Measurements from ENCODE around the gene TRIM46.
"Not testable (repeated sequence)": the region's sequence is repeated elsewhere in the genome, so short reads cannot be mapped to it uniquely, and the experiment has no call there.

The TRIM46 gene

GRCh38 chr1:155155996-155156643, 17.5 kb upstream of the TRIM46 start:
- not testable (repeated sequence) for DNase-seq; H3K36me3 Mint-ChIP-seq (ENCODE audit: insufficient read depth); H3K4me3 Mint-ChIP-seq; H3K9me3 Mint-ChIP-seq; ATAC-seq (replicated peaks); H3K4me1 Mint-ChIP-seq (ENCODE audit: low read depth in 2 of 2); H3K27ac Mint-ChIP-seq
- H3K27me3 Mint-ChIP-seq, result peaks cover 12 to 14% of the 10 kb centered on the region in 2 donors

- no peak overlapping the region for H3K27ac Mint-ChIP-seq
- no peaks in the 10 kb centered on the region for H3K4me1 Mint-ChIP-seq (ENCODE audit: low read depth in 2 of 2)
- DNase-seq (no peak), ATAC-seq (replicated peaks) (no peak)
- H3K27me3 Mint-ChIP-seq, result peaks cover 0 to under 1% of the 10 kb centered on the region in 2 donors
- H3K4me3 Mint-ChIP-seq, result no peak overlapping the region
- H3K9me3 Mint-ChIP-seq, result no peaks in the 10 kb centered on the region
- no peaks in the 10 kb centered on the region for H3K36me3 Mint-ChIP-seq (ENCODE audit: insufficient read depth)
Measured at GRCh38 chr1:155158991-155159390, 14.7 kb upstream of the TRIM46 start.

DNA sequence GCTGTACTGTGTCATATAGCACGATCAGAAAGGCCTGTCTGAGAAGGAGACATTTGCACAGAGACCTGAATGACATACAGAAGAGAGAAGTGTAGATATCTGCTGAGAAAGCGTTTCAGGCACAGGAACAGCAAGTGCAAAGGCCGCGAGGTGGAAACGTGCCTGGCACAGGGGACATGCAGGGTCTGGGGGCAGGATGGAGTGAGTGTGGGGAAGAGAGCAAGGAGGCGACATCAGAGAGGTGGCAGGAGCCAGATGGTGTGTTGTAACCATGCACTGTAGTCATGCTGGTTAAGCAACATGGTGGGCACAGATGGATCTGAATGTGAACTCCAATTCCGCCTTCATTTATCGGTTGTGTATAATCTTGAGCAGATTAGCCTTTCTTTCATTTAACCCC, 13.5 kb upstream of the TRIM46 start:
- no peak overlapping the region for H3K27ac Mint-ChIP-seq
- no peaks in the 10 kb centered on the region for H3K4me1 Mint-ChIP-seq (ENCODE audit: low read depth in 2 of 2)
- no peaks in the 10 kb centered on the region for H3K27me3 Mint-ChIP-seq
- no peak overlapping the region for H3K4me3 Mint-ChIP-seq
- ATAC-seq (replicated peaks), result no peak
- DNase-seq, result no peak
- H3K36me3 Mint-ChIP-seq (ENCODE audit: insufficient read depth), result peaks cover 4% of the 10 kb centered on the region
- no peaks in the 10 kb centered on the region for H3K9me3 Mint-ChIP-seq

GRCh38 chr1:155162631-155163030, 11.0 kb upstream of the TRIM46 start:
- H3K4me3 Mint-ChIP-seq; H3K4me1 Mint-ChIP-seq (ENCODE audit: low read depth in 2 of 2); H3K9me3 Mint-ChIP-seq: not testable (repeated sequence)

GRCh38 chr1:155163785-155164184, 9.9 kb upstream of the TRIM46 start:
- H3K27me3 Mint-ChIP-seq; H3K27ac Mint-ChIP-seq; H3K36me3 Mint-ChIP-seq (ENCODE audit: insufficient read depth); H3K4me3 Mint-ChIP-seq; DNase-seq; ATAC-seq (replicated peaks); H3K9me3 Mint-ChIP-seq: not testable (repeated sequence)
- H3K4me1 Mint-ChIP-seq (ENCODE audit: low read depth in 2 of 2), result peaks cover 6 to 13% of the 10 kb centered on the region in 2 donors

More at GRCh38 chr1:155162631-155163030, 11.0 kb upstream of the TRIM46 start:
- H3K27me3 Mint-ChIP-seq; H3K36me3 Mint-ChIP-seq (ENCODE audit: insufficient read depth); DNase-seq; ATAC-seq (replicated peaks); H3K27ac Mint-ChIP-seq: not testable (repeated sequence)

DNA sequence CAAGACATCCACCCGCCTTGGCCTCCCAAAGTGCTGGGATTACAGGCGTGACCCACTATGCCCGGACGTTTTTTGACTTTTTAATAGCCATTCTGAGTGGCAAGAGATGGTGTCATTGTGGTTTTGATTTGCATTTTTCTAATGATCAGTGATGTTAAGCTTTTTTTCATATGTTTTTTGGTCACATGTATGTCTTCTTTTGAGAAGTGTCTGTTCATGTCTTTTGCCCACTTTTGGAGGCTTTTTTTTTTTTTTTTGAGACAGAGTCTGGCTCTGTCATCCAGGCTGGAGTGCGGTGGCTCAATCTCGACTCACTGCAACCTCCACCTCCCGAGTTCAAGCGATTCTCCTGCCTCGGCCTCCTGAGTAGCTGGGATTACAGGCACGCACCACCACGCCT, 9.0 kb upstream of the TRIM46 start:
- not testable (repeated sequence) for H3K9me3 Mint-ChIP-seq; H3K27ac Mint-ChIP-seq; ATAC-seq (replicated peaks); DNase-seq; H3K4me3 Mint-ChIP-seq; H3K27me3 Mint-ChIP-seq
- H3K4me1 Mint-ChIP-seq (ENCODE audit: low read depth in 2 of 2), result peaks cover 6 to 14% of the 10 kb centered on the region in 2 donors
- peaks cover 11% of the 10 kb centered on the region for H3K36me3 Mint-ChIP-seq (ENCODE audit: insufficient read depth)

DNA sequence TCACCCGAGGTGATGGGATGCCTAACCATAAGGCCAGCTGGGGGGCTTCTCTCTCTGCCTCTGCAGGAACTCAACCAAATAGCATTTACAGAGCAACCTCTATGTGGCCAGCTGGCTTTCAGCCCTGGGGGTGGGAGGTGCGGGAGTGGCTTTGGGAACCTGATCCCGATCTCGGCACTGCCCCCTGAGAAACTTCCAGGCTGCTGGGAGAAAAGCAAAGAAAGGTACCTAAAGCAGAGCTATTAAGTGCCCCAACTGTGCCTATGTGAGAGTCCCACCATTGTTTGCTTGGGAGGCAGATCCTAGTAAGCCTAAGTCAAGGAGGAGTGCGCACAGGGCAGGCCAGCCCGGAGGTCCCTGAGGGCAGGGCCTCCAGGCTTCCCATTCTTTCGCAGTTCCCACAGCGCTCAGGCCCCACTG, 7.6 kb upstream of the TRIM46 start:
- DNase-seq (no peak), ATAC-seq (replicated peaks) (no peak)
- no peaks in the 10 kb centered on the region for H3K9me3 Mint-ChIP-seq
- peaks cover 20% of the 10 kb centered on the region for H3K36me3 Mint-ChIP-seq (ENCODE audit: insufficient read depth)
- no peaks in the 10 kb centered on the region for H3K27me3 Mint-ChIP-seq
- peaks cover 9 to 14% of the 10 kb centered on the region in 2 donors for H3K4me1 Mint-ChIP-seq (ENCODE audit: low read depth in 2 of 2)
- no peak overlapping the region for H3K27ac Mint-ChIP-seq
- no peak overlapping the region for H3K4me3 Mint-ChIP-seq

- no peak overlapping the region for H3K27ac Mint-ChIP-seq
- H3K4me1 Mint-ChIP-seq (ENCODE audit: low read depth in 2 of 2), result peaks cover 9 to 14% of the 10 kb centered on the region in 2 donors
- ATAC-seq (replicated peaks) (no peak), DNase-seq (no peak)
- H3K27me3 Mint-ChIP-seq, result no peaks in the 10 kb centered on the region
- H3K4me3 Mint-ChIP-seq, result no peak overlapping the region
- no peaks in the 10 kb centered on the region for H3K9me3 Mint-ChIP-seq
- peaks cover 20% of the 10 kb centered on the region for H3K36me3 Mint-ChIP-seq (ENCODE audit: insufficient read depth)
Measured at GRCh38 chr1:155166471-155167165, 7.0 kb upstream of the TRIM46 start.

GRCh38 chr1:155167166-155168104, 6.2 kb upstream of the TRIM46 start:
- Mint-ChIP-seq H3K27me3 (no peaks in the 10 kb centered on the region), H3K27ac (no peak overlapping the region), H3K36me3 (ENCODE audit: insufficient read depth) (peaks cover 28% of the 10 kb centered on the region), H3K4me3 (peak overlapping the region; percentile 44 to 72), H3K4me1 (ENCODE audit: low read depth in 2 of 2) (peaks cover 15 to 19% of the 10 kb centered on the region in 2 donors), H3K9me3 (no peaks in the 10 kb centered on the region)
- peak; percentile 83 for ATAC-seq (replicated peaks)
- DNase-seq, result peak; percentile 80 to 85 (median 81)

GRCh38 chr1:155168105-155168445, 5.6 kb upstream of the TRIM46 start:
- not testable (repeated sequence) for ATAC-seq (replicated peaks); H3K9me3 Mint-ChIP-seq; DNase-seq; H3K27me3 Mint-ChIP-seq; H3K27ac Mint-ChIP-seq
- peak overlapping the region in 1 of 2 donors; percentile 72 for H3K4me3 Mint-ChIP-seq
- peaks cover 34% of the 10 kb centered on the region for H3K36me3 Mint-ChIP-seq (ENCODE audit: insufficient read depth)
- peaks cover 19 to 23% of the 10 kb centered on the region in 2 donors for H3K4me1 Mint-ChIP-seq (ENCODE audit: low read depth in 2 of 2)

DNA sequence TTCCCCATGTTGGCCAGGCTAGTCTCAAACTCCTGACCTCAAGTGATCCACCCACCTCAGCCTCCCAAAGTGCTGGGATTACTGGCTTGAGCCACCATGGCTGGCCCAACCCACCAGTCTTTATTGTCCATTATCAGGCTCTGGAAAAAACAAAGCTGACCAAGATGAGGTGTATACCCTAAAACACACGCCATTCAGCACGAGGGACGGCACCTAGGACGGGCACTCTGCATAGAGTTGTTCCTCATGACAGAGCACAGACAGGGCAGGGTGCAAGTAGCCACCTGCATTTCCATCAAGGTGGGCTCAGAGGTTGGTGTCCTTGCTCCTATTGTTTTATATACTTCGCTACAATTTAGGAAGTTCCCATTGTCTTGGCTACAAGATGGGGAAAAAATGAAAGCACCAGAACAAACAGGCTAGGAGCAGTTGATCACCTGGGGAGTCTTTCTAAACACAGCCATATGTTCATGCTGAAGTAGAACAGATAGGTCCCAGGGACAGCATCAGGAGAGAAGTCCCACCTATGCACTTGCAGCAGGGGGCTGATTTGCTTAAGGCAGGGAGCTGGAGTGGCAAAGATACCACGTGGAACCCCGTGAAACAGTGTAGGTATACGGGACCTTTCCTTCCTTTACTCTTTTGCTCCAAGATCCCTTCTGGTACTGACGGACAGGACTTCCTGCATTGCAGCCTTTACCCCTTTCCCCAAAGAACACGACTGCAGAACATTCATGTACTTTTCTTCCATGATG, 5.0 kb upstream of the TRIM46 start:
- Mint-ChIP-seq H3K27ac (no peak overlapping the region), H3K9me3 (no peaks in the 10 kb centered on the region), H3K36me3 (ENCODE audit: insufficient read depth) (peaks cover 37% of the 10 kb centered on the region), H3K27me3 (no peaks in the 10 kb centered on the region), H3K4me1 (ENCODE audit: low read depth in 2 of 2) (peaks cover 24 to 28% of the 10 kb centered on the region in 2 donors), H3K4me3 (no peak overlapping the region)
- DNase-seq, result no peak
- no peak for ATAC-seq (replicated peaks)

GRCh38 chr1:155169541-155169940, 4.1 kb upstream of the TRIM46 start:
- H3K4me1 Mint-ChIP-seq (ENCODE audit: low read depth in 2 of 2), result peaks cover 30 to 34% of the 10 kb centered on the region in 2 donors
- no peak overlapping the region for H3K27ac Mint-ChIP-seq
- H3K4me3 Mint-ChIP-seq, result no peak overlapping the region
- H3K9me3 Mint-ChIP-seq, result no peaks in the 10 kb centered on the region
- DNase-seq (no peak), ATAC-seq (replicated peaks) (no peak)
- peaks cover 39% of the 10 kb centered on the region for H3K36me3 Mint-ChIP-seq (ENCODE audit: insufficient read depth)
- no peaks in the 10 kb centered on the region for H3K27me3 Mint-ChIP-seq
